ENCODE measurements around the gene C12orf50.
"Not testable (repeated sequence)": the region's sequence is repeated elsewhere in the genome, so short reads cannot be mapped to it uniquely, and the experiment has no call there.

C12orf50 gene

GRCh38 chr12:87985069-87985675 lies 44.0 kb downstream of the C12orf50 start:
- DNase-seq = no peak

- no peak for DNase-seq
These were observed 47.0 kb downstream of the C12orf50 start for GRCh38 chr12:87982208-87982607.

GRCh38 chr12:87981495-87981894 lies 47.7 kb downstream of the C12orf50 start:
- no peak for DNase-seq

GRCh38 chr12:87975879-87976278 lies 53.3 kb downstream of the C12orf50 start:
- no peak for DNase-seq

- no peak for DNase-seq
These were observed 61.3 kb downstream of the C12orf50 start for GRCh38 chr12:87967871-87968270.

GRCh38 chr12:87960566-87960965 lies 68.6 kb downstream of the C12orf50 start:
- DNase-seq = no peak

- not testable (repeated sequence) for DNase-seq
These were observed 75.2 kb downstream of the C12orf50 start for GRCh38 chr12:87954028-87954427.

GRCh38 chr12:87953256-87953860 lies 75.8 kb downstream of the C12orf50 start:
- no peak for DNase-seq

GRCh38 chr12:87952850-87953249 lies 76.4 kb downstream of the C12orf50 start:
- DNase-seq = no peak

- DNase-seq = no peak
These were observed 77.0 kb downstream of the C12orf50 start for GRCh38 chr12:87952223-87952622.

GRCh38 chr12:87943762-87944161 lies 85.4 kb downstream of the C12orf50 start:
- no peak for DNase-seq

GRCh38 chr12:87943023-87943422 lies 86.2 kb downstream of the C12orf50 start:
- no peak for DNase-seq

- DNase-seq = no peak
These were observed 90.0 kb downstream of the C12orf50 start for GRCh38 chr12:87939182-87939581.

GRCh38 chr12:87935216-87935615 lies 94.0 kb downstream of the C12orf50 start:
- no peak for DNase-seq

GRCh38 chr12:87933991-87934390 lies 95.2 kb downstream of the C12orf50 start:
- DNase-seq = no peak

GRCh38 chr12:87931812-87932211 lies 97.4 kb downstream of the C12orf50 start:
- no peak for DNase-seq

- no peak for DNase-seq
These were observed 98.6 kb downstream of the C12orf50 start for GRCh38 chr12:87930627-87931026.
